ENCODE results near the gene SYCN.

- TF ChIP-seq CTCF (IDR thresholded peaks at IDR 0.05) (no peak), POLR2A (IDR thresholded peaks at IDR 0.05) (no peak)
Observed at GRCh38 chr19:39253374-39254149, 49.5 kb upstream of the SYCN start.

All from uterus (tissue), 2 donors.